HCT116 (cell line): ENCODE results near the gene WDR5.

Source experiments
- ATF3 ChIP-seq: IDR thresholded peaks from 2 replicates; pipeline ENCODE4 v1.6.1; 2012
- CTCF ChIP-seq, 3 experiments: fragments of 200-600 bp in 1 of 3; sonication (generic) in 1 of 3; IDR thresholded peaks in 2 of 3; conservative IDR thresholded peaks in 1 of 3; 2 replicates each; pipeline ENCODE4 v1.5.1; 2012 to 2017; ENCODE audit warnings: low read depth in 2 of 3, low read length in 2 of 3, antibody characterized with exemption in 1 of 3, borderline replicate concordance in 1 of 3, control low read depth in 1 of 3, mild to moderate bottlenecking in 1 of 3, mixed read lengths in 1 of 3, mixed run types in 1 of 3, moderate library complexity in 1 of 3; ENCODE audit not compliant: insufficient read depth in 1 of 3
- EZH2 ChIP-seq: fragments of 200-600 bp; sonication (generic); IDR thresholded peaks from 2 replicates; pipeline ENCODE4 v1.6.1; 2017; ENCODE audit warnings: antibody characterized with exemption, mixed run types
- EZH2phosphoT487 ChIP-seq: fragments of 200-600 bp; IDR thresholded peaks from 2 replicates; pipeline ENCODE4 v1.6.1; 2018; ENCODE audit warnings: antibody characterized with exemption, borderline replicate concordance
- JUND ChIP-seq: IDR thresholded peaks from 2 replicates; pipeline ENCODE4 v1.6.1; 2012
- POLR2A ChIP-seq: IDR thresholded peaks from 2 replicates; pipeline ENCODE4 v1.7.0; 2011; ENCODE audit warnings: borderline replicate concordance; ENCODE audit not compliant: insufficient read depth, insufficient read length; ENCODE audit errors: extremely low read depth
- POLR2AphosphoS5 ChIP-seq: IDR thresholded peaks from 2 replicates; pipeline ENCODE4 v1.6.1; 2011; ENCODE audit warnings: mild to moderate bottlenecking, low read depth, low read length, moderate library complexity
- RAD21 ChIP-seq: IDR thresholded peaks from 2 replicates; pipeline ENCODE4 v1.6.1; 2012; ENCODE audit warnings: low read depth, mild to moderate bottlenecking
- SIN3A ChIP-seq: IDR thresholded peaks from 2 replicates; pipeline ENCODE4 v1.6.1; 2012; ENCODE audit warnings: low read depth
- TF ChIP-seq, protein P1 (sequence below): IDR thresholded peaks from 2 replicates; pipeline ENCODE4 v1.6.1; 2012; ENCODE audit warnings: low read depth

GRCh38 chr9:134154262-134154701, 18.4 kb downstream of the WDR5 start:
- TF ChIP-seq POLR2AphosphoS5 (no peak), CTCF (IDR thresholded peaks at IDR 0.05 in 2 of 3, conservative IDR thresholded peaks at IDR 0.05 in 1 of 3; ENCODE audit: borderline replicate concordance in 1 of 3, insufficient read depth in 1 of 3, low read depth in 2 of 3, low read length in 2 of 3) (no peak), SIN3A (no peak), EZH2phosphoT487 (no peak), EZH2 (no peak), ATF3 (no peak), POLR2A (no peak), JUND (no peak), RAD21 (no peak)
- TF ChIP-seq, protein P1, sequence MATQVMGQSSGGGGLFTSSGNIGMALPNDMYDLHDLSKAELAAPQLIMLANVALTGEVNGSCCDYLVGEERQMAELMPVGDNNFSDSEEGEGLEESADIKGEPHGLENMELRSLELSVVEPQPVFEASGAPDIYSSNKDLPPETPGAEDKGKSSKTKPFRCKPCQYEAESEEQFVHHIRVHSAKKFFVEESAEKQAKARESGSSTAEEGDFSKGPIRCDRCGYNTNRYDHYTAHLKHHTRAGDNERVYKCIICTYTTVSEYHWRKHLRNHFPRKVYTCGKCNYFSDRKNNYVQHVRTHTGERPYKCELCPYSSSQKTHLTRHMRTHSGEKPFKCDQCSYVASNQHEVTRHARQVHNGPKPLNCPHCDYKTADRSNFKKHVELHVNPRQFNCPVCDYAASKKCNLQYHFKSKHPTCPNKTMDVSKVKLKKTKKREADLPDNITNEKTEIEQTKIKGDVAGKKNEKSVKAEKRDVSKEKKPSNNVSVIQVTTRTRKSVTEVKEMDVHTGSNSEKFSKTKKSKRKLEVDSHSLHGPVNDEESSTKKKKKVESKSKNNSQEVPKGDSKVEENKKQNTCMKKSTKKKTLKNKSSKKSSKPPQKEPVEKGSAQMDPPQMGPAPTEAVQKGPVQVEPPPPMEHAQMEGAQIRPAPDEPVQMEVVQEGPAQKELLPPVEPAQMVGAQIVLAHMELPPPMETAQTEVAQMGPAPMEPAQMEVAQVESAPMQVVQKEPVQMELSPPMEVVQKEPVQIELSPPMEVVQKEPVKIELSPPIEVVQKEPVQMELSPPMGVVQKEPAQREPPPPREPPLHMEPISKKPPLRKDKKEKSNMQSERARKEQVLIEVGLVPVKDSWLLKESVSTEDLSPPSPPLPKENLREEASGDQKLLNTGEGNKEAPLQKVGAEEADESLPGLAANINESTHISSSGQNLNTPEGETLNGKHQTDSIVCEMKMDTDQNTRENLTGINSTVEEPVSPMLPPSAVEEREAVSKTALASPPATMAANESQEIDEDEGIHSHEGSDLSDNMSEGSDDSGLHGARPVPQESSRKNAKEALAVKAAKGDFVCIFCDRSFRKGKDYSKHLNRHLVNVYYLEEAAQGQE: no peak
